NCI-H524 (cell line): Measurements from ENCODE around the gene GIMAP6.
"Not testable (repeated sequence)": the region's sequence is repeated elsewhere in the genome, so short reads cannot be mapped to it uniquely, and the experiment has no call there.

Source experiments
- DNase-seq, 2 experiments: peaks; one replicate each; lab custom pipeline; 2025; lab: John Stamatoyannopoulos, UW

Gene GIMAP6

GRCh38 chr7:150645259-150646020 is 13.3 kb upstream of the GIMAP6 start:
- DNase-seq, result no peak

GRCh38 chr7:150642926-150643325 is 10.7 kb upstream of the GIMAP6 start:
- DNase-seq, result no peak

- no peak for DNase-seq
Observed at GRCh38 chr7:150641854-150642253, 9.7 kb upstream of the GIMAP6 start.

DNA sequence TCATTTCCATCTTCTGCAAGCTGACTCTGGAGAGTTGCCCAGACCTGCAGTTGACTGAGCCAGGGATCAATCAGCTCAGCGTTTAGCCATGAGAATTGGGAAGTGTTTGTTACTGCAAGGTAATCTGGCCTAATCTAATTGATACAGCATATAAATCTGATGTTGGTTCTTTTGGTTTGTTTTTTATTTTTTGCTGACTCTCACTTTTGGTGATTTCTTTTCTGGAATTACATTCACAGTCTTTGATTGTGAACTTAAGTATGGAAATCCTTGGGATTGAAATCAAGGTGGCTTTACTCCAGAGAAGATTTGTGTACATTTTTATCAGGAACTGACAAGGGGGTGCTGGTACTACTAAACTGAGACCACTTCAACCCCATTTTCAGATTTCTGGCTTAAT is 1.7 kb upstream of the GIMAP6 start:
- no peak for DNase-seq

- DNase-seq, result no peak
Observed at GRCh38 chr7:150631084-150631826, 930 bp downstream of the GIMAP6 start.

DNA sequence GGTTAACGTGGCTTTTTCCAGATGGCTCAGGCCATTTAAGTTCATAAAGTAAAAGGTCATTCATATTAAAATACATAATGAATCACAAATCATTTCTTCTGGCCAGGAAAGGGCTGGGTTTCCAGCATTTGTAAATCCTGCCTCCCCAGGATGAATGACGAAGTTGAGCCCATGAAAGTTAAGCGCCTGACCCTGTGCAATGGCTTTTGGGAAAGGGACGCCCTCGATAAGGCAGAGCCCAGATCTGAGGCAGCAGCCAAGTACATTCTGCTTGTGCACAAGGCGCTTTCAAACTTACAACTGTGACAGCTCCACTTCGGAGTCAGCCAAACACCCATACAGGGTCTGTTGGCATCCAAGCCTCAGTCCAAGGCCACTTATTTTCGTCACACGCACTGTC is 2.8 kb downstream of the GIMAP6 start:
- DNase-seq, result no peak

- no peak for DNase-seq
Observed at GRCh38 chr7:150627959-150628358, 4.2 kb downstream of the GIMAP6 start.

DNA sequence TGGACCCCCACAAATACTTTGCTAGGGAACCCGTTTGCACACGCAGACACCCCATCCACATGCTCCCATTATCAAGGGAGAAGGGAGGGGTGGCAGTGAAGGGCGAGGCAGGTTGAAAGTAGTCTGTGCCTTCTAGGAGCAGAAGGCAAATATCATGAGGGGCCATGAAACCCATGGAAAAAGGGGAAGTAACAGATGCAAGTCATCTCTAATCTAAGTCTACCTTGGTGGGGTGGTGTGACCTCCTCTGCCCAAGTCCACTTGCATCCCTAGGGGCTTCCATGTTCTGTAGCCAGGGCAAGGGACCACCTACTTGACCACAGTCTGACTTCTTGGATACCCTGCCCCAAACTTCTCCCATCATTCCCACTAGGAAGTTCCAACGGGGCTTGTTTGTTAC is 5.5 kb downstream of the GIMAP6 start:
- DNase-seq, result no peak

DNA sequence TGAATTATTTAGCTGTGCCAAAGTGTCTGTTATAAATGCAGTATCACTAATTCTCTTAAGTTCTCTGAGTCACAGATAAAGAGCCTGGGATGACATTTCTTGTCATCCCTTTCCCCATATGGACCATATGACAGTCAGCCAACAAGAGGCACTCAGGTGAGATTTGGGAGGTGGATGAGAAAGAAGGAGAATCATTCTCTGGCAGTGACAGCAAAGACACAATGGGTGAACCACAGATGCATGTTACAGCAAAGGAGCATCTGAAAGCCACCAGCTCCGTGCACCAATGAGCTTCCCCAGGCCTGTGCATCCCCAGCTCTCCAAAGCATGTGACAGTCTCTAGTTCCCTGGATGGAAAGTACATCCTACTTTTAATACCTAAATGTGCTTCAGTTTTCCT is 10.8 kb downstream of the GIMAP6 start:
- DNase-seq, result peak in 1 of 2 experiments; percentile 23

DNA sequence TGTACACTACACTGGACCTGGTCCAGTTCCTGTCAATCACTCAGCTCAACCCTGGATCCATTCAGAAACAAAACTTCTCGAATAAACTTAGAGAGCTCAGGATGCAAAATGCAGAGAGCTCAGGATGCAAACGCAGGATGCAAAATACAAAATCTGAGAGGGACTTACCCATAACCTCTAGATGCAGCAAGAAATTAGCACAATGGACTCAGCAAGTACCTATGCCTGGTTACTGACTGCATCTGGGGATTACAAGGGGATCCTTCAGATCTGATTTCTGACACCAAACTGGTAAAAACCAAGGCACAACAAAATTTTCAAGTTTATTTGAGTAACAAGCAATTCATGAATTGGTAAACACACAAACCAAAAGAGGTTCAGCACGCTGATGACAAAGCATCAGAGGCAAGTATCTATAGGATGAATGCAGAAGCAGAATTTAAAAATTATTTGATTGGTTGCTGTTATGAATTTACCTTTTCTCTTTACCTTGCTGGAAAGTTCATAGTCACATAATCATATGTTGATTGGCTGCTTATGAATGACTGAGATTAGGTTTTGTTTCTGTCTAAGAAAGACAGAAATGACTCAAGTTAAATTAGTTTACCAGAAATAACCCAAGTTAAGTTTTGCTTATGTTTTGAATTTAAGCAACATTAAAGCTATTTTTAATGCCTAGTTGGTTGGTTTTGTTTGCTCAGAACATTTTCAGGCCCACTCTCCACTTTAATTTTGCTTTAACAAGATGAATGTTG is 11.4 kb downstream of the GIMAP6 start:
- DNase-seq, result no peak

GRCh38 chr7:150620061-150620460 is 12.1 kb downstream of the GIMAP6 start:
- no peak for DNase-seq

GRCh38 chr7:150615221-150615755 is 16.9 kb downstream of the GIMAP6 start:
- peak; percentile 45 to 83 for DNase-seq

DNA sequence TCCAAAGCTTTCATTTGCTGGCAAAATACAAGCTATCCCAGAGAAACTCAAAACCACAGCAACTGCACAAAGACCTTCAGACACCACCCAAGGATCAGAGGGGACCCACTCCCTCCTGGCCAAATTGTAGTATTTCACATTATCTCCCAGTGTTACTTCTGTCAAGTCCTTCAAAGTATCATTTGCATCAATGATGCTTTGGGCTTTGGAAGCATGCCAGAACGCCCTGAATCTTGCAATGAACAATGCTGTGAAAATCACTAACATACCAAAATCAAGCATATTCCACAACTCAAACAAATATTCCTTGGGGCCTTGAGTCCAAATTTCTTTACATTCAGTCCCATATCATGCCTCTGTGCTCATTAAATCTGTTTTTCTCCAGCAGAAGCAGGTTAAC is 17.8 kb downstream of the GIMAP6 start:
- not testable (repeated sequence) for DNase-seq

DNA sequence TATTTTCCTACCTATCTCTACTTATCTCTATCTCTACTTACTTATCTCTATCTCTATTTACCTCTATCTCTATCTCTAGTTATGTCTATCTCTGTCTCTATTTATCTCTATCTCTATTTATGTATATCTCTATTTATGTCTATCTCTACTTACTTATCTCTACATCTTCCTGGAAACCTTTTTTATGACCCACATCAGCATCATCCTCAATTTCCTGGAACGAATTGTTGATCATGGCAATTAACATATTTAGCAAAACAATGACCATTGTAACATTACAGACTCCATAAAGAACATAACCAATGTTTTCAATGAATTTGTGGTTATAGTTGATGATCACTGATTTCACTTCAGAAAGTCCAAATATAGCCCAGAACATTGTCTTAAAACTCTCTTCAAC is 18.3 kb downstream of the GIMAP6 start:
- no peak for DNase-seq

DNA sequence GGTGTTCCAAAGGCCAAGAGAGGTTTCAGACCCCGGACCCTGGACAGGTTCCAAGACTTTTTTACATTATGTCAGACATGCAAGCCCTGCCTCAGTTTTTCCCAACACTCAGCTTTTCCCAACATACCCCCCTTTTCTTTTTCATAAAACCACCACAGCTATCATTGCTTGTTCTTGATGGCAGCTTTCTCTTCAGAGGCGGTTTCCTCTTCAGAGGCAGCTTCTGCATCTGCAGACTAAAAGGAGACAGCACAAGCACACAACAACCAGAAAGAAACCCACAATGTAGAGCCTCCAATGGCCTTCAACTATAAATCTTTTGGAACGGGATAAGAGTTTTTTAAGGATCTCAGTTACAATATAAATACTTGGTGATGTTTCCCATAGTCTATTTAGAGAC is 19.3 kb downstream of the GIMAP6 start:
- no peak for DNase-seq

GRCh38 chr7:150610233-150610632 is 22.0 kb downstream of the GIMAP6 start:
- DNase-seq, result no peak

- not testable (repeated sequence) for DNase-seq
Observed at GRCh38 chr7:150603600-150603999, 28.6 kb downstream of the GIMAP6 start.

- no peak for DNase-seq
Observed at GRCh38 chr7:150595361-150595760, 36.8 kb downstream of the GIMAP6 start.

- DNase-seq, result no peak
Observed at GRCh38 chr7:150594805-150595204, 37.4 kb downstream of the GIMAP6 start.

- DNase-seq, result no peak
Observed at GRCh38 chr7:150587551-150587950, 44.6 kb downstream of the GIMAP6 start.

DNA sequence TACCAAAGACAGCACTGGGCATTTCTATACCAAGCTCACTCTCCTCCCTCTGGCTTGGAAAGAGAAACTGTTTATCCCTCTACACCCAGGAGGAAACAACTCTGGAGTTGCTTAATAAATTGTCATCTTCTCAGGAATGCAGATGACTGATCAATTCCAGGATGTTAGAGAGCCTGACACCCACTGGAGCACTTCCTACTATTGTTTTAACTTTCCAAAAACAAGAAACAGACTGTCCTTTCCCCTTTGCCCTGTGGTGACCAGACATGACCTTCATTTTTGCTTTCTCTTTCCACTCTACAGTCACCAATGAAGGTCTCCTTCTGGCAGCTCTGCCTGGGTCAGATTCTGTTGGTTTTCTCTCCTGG is 45.4 kb downstream of the GIMAP6 start:
- DNase-seq, result no peak

DNA sequence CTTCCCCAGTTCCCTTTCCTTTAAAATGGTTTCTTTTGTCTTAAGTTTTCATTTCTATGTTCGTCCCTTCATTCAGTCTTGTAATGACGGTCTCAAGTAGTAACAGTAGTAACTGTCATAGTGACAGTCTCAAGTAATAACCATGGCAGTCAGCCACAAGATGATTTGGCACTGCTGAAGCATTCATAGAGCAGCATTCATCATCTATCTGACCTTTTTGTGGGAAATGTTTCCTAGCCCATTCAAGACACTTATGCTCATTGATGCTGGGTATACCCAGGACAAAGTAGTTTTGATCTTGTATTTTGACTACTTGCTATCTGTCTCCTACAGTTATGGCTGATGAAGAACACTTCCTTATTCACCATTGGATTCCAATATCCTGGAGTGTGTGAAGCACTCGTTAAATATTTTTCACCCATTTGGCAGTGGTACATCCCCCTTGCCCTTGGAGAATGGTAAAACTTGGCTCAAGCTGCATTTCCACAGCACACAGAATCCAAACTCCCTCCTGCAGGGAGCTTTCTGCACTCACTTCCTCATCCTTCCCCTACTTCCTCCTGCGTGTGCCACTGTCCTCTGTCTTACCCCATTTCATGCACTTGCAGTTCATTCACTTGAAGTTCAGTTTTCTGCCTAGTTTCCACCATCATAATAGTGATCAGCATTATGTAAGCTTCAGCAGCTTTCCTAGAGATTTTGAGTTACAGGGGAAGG is 46.0 kb downstream of the GIMAP6 start:
- no peak for DNase-seq
